H1 (cell line): ENCODE results near the gene STK32C. TPM values are rescaled to one million over a fixed set of nuclear protein-coding genes. Genes with fewer than 3 reads are reported as not detected.

ENCODE experiments used
- CTCF ChIA-PET: fragments of 300-600 bp; sonication (Branson Sonifier 250); formaldehyde crosslinking; loops from one replicate; lab custom pipeline; 2021; ENCODE audit not compliant: partially characterized antibody; lab: Charles Lee
- POLR2A ChIA-PET: fragments of 300-600 bp; sonication (Branson Sonifier 250); formaldehyde crosslinking; loops from one replicate; lab custom pipeline; 2021; ENCODE audit warnings: inconsistent platforms; ENCODE audit not compliant: partially characterized antibody; lab: Charles Lee
- DNase-seq, 2 experiments: peaks; one replicate each; pipeline versions ENCODE4 v3.0.0 to v3.0.0-alpha.2; 2010 to 2022; ENCODE audit warnings: low spot score in 2 of 2, low read depth in 1 of 2, mixed read lengths in 1 of 2
- FAIRE-seq: peaks from 2 replicates; lab custom pipeline; 2011; peaks lifted over from hg19 to GRCh38; lab: Jason Lieb, UNC
- H2AFZ ChIP-seq: 2 replicates; pipeline ENCODE4 v1.8.1; 2012; ENCODE audit warnings: low read length, inconsistent platforms
- H2AK5ac ChIP-seq: 2 replicates; pipeline ENCODE4 v1.6.1; 2013; ENCODE audit warnings: low read depth, low read length
- H2BK120ac ChIP-seq: replicated peaks from 2 replicates; pipeline ENCODE3; 2013; ENCODE audit warnings: low read depth, low read length, inconsistent platforms
- H2BK12ac ChIP-seq: 2 replicates; pipeline ENCODE4 v1.6.1; 2013; ENCODE audit warnings: low read depth, low read length
- H2BK15ac ChIP-seq: 2 replicates; pipeline ENCODE4 v1.6.1; 2013; ENCODE audit warnings: low read length
- H2BK20ac ChIP-seq: 2 replicates; pipeline ENCODE4 v1.6.1; 2013; ENCODE audit warnings: low read length
- H2BK5ac ChIP-seq: 2 replicates; pipeline ENCODE4 v1.6.1; 2013; ENCODE audit warnings: low read depth, low read length
- H3K14ac ChIP-seq: 2 replicates; pipeline ENCODE4 v1.6.1; 2013; ENCODE audit warnings: inconsistent platforms; ENCODE audit not compliant: insufficient read length
- H3K18ac ChIP-seq: 2 replicates; pipeline ENCODE4 v1.6.1; 2013; ENCODE audit warnings: low read length; ENCODE audit errors: extremely low read depth
- H3K23ac ChIP-seq: 2 replicates; pipeline ENCODE4 v1.6.1; 2013; ENCODE audit warnings: inconsistent platforms; ENCODE audit not compliant: insufficient read length
- H3K23me2 ChIP-seq: 2 replicates; pipeline ENCODE4 v1.6.1; 2013; ENCODE audit warnings: low read depth, low read length
- H3K27ac ChIP-seq: 2 replicates; pipeline ENCODE4 v1.6.1; 2011; ENCODE audit warnings: low read depth, low read length, inconsistent platforms
- H3K27me3 ChIP-seq, 4 experiments: replicated peaks in 1 of 4; 1 replicate in 1 of 4; 2 replicates in 3 of 4; pipeline versions ENCODE4 v1.6.1 to v1.8.1; 2011 to 2013; ENCODE audit warnings: low read length in 3 of 4, mild to moderate bottlenecking in 3 of 4, inconsistent platforms in 2 of 4, mixed read lengths in 2 of 4, moderate library complexity in 1 of 4; ENCODE audit not compliant: control insufficient read depth in 3 of 4, insufficient read depth in 3 of 4; ENCODE audit errors: extremely low read depth in 1 of 4
- H3K36me3 ChIP-seq, 4 experiments: 2 replicates each; pipeline versions ENCODE4 v1.6.1 to v1.8.1; 2011 to 2013; ENCODE audit warnings: mild to moderate bottlenecking in 4 of 4, low read length in 3 of 4, moderate library complexity in 2 of 4, control low read depth in 1 of 4, inconsistent platforms in 1 of 4; ENCODE audit not compliant: insufficient read depth in 4 of 4, control insufficient read depth in 2 of 4
- H3K4ac ChIP-seq: replicated peaks from 2 replicates; pipeline ENCODE3; 2013; ENCODE audit warnings: low read length, low read depth, mixed read lengths, inconsistent platforms; ENCODE audit not compliant: insufficient read length
- H3K4me1 ChIP-seq, 4 experiments: replicated peaks in 1 of 4; 1 replicate in 1 of 4; 2 replicates in 3 of 4; pipeline versions ENCODE4 v1.6.1 to v1.8.1; 2011 to 2013; ENCODE audit warnings: low read length in 3 of 4, inconsistent platforms in 2 of 4, mixed read lengths in 1 of 4; ENCODE audit not compliant: insufficient read depth in 4 of 4, control insufficient read depth in 3 of 4
- H3K4me2 ChIP-seq, 2 experiments: 2 replicates each; pipeline versions ENCODE4 v1.6.1 to v1.8.1; 2011 to 2013; ENCODE audit warnings: low read depth in 2 of 2, low read length in 2 of 2, control low read depth in 1 of 2, inconsistent platforms in 1 of 2, mild to moderate bottlenecking in 1 of 2; ENCODE audit not compliant: insufficient read depth in 1 of 2
- H3K4me3 ChIP-seq, 4 experiments: fragments of 200-600, 300-600 bp in 1 of 4; sonication (generic), shearing (Covaris generic), sonication (Bioruptor Twin) in 1 of 4; 2 replicates each; pipeline versions ENCODE4 v1.5.1 to v1.8.1; 2011 to 2016; ENCODE audit warnings: low read length in 4 of 4, low read depth in 3 of 4, control low read depth in 2 of 4, inconsistent platforms in 2 of 4, mild to moderate bottlenecking in 2 of 4, mixed read lengths in 1 of 4, moderate library complexity in 1 of 4; ENCODE audit not compliant: insufficient read depth in 2 of 4; ENCODE audit errors: extremely low read depth in 1 of 4
- H3K56ac ChIP-seq: replicated peaks from 2 replicates; pipeline ENCODE3; 2013; ENCODE audit warnings: low read depth, mild to moderate bottlenecking, mixed read lengths, low read length, inconsistent platforms; ENCODE audit not compliant: insufficient read length
- H3K79me1 ChIP-seq: 2 replicates; pipeline ENCODE4 v1.6.1; 2013; ENCODE audit warnings: low read depth, low read length, control low read depth
- H3K79me2 ChIP-seq, 2 experiments: 2 replicates each; pipeline versions ENCODE4 v1.6.1 to v1.8.1; 2012 to 2013; ENCODE audit warnings: low read length in 2 of 2, mild to moderate bottlenecking in 2 of 2, inconsistent platforms in 1 of 2; ENCODE audit not compliant: insufficient read depth in 2 of 2, control insufficient read depth in 1 of 2
- H3K9ac ChIP-seq, 4 experiments: replicated peaks in 1 of 4; 1 replicate in 1 of 4; 2 replicates in 3 of 4; pipeline versions ENCODE4 v1.6.1 to v1.8.1; 2011 to 2013; ENCODE audit warnings: low read depth in 3 of 4, low read length in 3 of 4, control low read depth in 2 of 4, mild to moderate bottlenecking in 2 of 4, moderate library complexity in 2 of 4, inconsistent platforms in 1 of 4; ENCODE audit errors: extremely low read depth in 1 of 4
- H3K9me3 ChIP-seq, 2 experiments: 2 replicates each; pipeline versions ENCODE4 v1.6.1 to v1.8.1; 2012 to 2013; ENCODE audit warnings: mild to moderate bottlenecking in 2 of 2, moderate library complexity in 2 of 2, control low read depth in 1 of 2, inconsistent platforms in 1 of 2, low read depth in 1 of 2, low read length in 1 of 2, mixed read lengths in 1 of 2; ENCODE audit not compliant: insufficient read depth in 2 of 2
- H4K20me1 ChIP-seq, 2 experiments: replicated peaks in 1 of 2; 2 replicates each; pipeline versions ENCODE3 to v1.8.1; 2011 to 2013; ENCODE audit warnings: inconsistent platforms in 2 of 2, low read length in 2 of 2, mild to moderate bottlenecking in 1 of 2; ENCODE audit not compliant: insufficient read depth in 2 of 2, control insufficient read depth in 1 of 2
- H4K5ac ChIP-seq: 2 replicates; pipeline ENCODE4 v1.6.1; 2013; ENCODE audit warnings: low read length, low read depth, mixed read lengths, inconsistent platforms; ENCODE audit not compliant: insufficient read length
- H4K8ac ChIP-seq: 2 replicates; pipeline ENCODE4 v1.8.0; 2013; ENCODE audit warnings: mild to moderate bottlenecking, moderate library complexity, low read length, inconsistent platforms; ENCODE audit not compliant: insufficient read depth; ENCODE audit errors: extremely low read depth
- H4K91ac ChIP-seq: replicated peaks from 2 replicates; pipeline ENCODE3; 2013; ENCODE audit warnings: low read length, mixed read lengths, inconsistent platforms; ENCODE audit not compliant: insufficient read length
- CTBP2 ChIP-seq: IDR thresholded peaks from 2 replicates; pipeline ENCODE4 v1.7.0; 2011; ENCODE audit warnings: borderline replicate concordance, mild to moderate bottlenecking, moderate library complexity, mixed read lengths, low read length; ENCODE audit not compliant: insufficient read depth, insufficient read length
- E2F6 ChIP-seq: IDR thresholded peaks from 2 replicates; pipeline ENCODE4 v1.6.1; 2012; ENCODE audit warnings: inconsistent platforms
- EGR1 ChIP-seq: IDR thresholded peaks from 2 replicates; pipeline ENCODE4 v1.6.1; 2011; ENCODE audit warnings: low read depth, low read length, borderline replicate concordance
- GTF2F1 ChIP-seq: IDR thresholded peaks from 2 replicates; pipeline ENCODE4 v1.6.1; 2012; ENCODE audit warnings: low read depth, low read length, improper control_type of control experiment, borderline replicate concordance
- KDM4A ChIP-seq: IDR thresholded peaks from one replicate; pipeline ENCODE4 v1.7.1; 2012; ENCODE audit warnings: low read depth, mild to moderate bottlenecking, moderate library complexity, low read length, inconsistent platforms; ENCODE audit not compliant: severe bottlenecking
- NRF1 ChIP-seq: IDR thresholded peaks from 2 replicates; pipeline ENCODE4 v1.6.1; 2011; ENCODE audit warnings: mild to moderate bottlenecking, low read depth, low read length, improper control_type of control experiment
- POLR2A ChIP-seq, 2 experiments: IDR thresholded peaks; 1 replicate in 1 of 2; 2 replicates in 1 of 2; pipeline ENCODE4 v1.6.1; 2011; ENCODE audit warnings: low read depth in 2 of 2, low read length in 2 of 2, mild to moderate bottlenecking in 2 of 2; ENCODE audit errors: control extremely low read depth in 1 of 2
- RNF2 ChIP-seq: fragments of 200-900, 300-1000 bp; sonication (generic); IDR thresholded peaks from 2 replicates; pipeline ENCODE4 v1.7.1; 2016; ENCODE audit warnings: borderline replicate concordance, low read depth, mild to moderate bottlenecking, antibody characterized with exemption, low read length; ENCODE audit not compliant: poor library complexity, severe bottlenecking; ENCODE audit errors: missing control alignments
- SIN3A ChIP-seq, 2 experiments: IDR thresholded peaks in 1 of 2; conservative IDR thresholded peaks in 1 of 2; 2 replicates each; pipeline ENCODE4 v1.6.1; 2011 to 2012; ENCODE audit warnings: low read length in 2 of 2, improper control_type of control experiment in 1 of 2, low read depth in 1 of 2, mild to moderate bottlenecking in 1 of 2
- SP1 ChIP-seq: IDR thresholded peaks from 2 replicates; pipeline ENCODE4 v1.6.1; 2011; ENCODE audit warnings: low read depth, low read length
- SP2 ChIP-seq: IDR thresholded peaks from 2 replicates; pipeline ENCODE4 v1.6.1; 2012; ENCODE audit warnings: mild to moderate bottlenecking, low read length, inconsistent platforms
- TAF1 ChIP-seq: IDR thresholded peaks from 2 replicates; pipeline ENCODE4 v1.6.1; 2011; ENCODE audit warnings: mild to moderate bottlenecking, low read depth, low read length
- TBP ChIP-seq: IDR thresholded peaks from 2 replicates; pipeline ENCODE4 v1.6.1; 2011; ENCODE audit warnings: low read depth, low read length, improper control_type of control experiment
- YY1 ChIP-seq: IDR thresholded peaks from 2 replicates; pipeline ENCODE4 v1.6.1; 2011; ENCODE audit warnings: low read depth, mild to moderate bottlenecking, low read length
- WGBS, 2 experiments: shearing (Covaris generic) in 1 of 2; methylation state at CpG; one replicate each; pipeline versions ENCODE4 v1.1.6 to v1.1.7; 2013 to 2015; ENCODE audit warnings: low lambda C conversion rate in 2 of 2, mixed read lengths in 2 of 2, inconsistent platforms in 1 of 2, low coverage in 1 of 2, missing lambda C conversion rate in 1 of 2; ENCODE audit not compliant: insufficient replicate concordance in 2 of 2, insufficient coverage in 1 of 2, insufficient read length in 1 of 2; ENCODE audit errors: extremely low coverage in 1 of 2, missing lambda C conversion rate in 1 of 2; 5-methylcytosine and 5-hydroxymethylcytosine counted together
- polyA plus RNA-seq, 7 experiments: library from polyadenylated mRNA; depleted of rRNA in 3 of 7; stranded (reverse) in 5 of 7; unstranded in 2 of 7; fragments of >200 nt in 5 of 7; fragments of 200-250 nt in 2 of 7; gene quantifications; 1 replicate in 5 of 7; 2 replicates in 1 of 7; 4 replicates in 1 of 7; pipeline versions ENCODE4 v1.2.1 to v1.2.3, GENCODE V29; 2011 to 2013; ENCODE audit warnings: missing spikeins in 2 of 7, mixed read lengths in 2 of 7
- total RNA-seq: library from RNA; stranded (reverse); fragmentation: NEBNext Ultra II Directional; extraction: Animal tissue kit (Norgen Biotek cat#: 25700); gene quantifications from 2 replicates; pipeline ENCODE4 v1.2.1, GENCODE V29; 2021

Gene STK32C
- total and polyA plus RNA-seq, 2 of the 8 experiments (the other 6 are each of a cell fraction or from before 2014, with no cell fraction given) = 10.6 to 15.6 TPM

DNA sequence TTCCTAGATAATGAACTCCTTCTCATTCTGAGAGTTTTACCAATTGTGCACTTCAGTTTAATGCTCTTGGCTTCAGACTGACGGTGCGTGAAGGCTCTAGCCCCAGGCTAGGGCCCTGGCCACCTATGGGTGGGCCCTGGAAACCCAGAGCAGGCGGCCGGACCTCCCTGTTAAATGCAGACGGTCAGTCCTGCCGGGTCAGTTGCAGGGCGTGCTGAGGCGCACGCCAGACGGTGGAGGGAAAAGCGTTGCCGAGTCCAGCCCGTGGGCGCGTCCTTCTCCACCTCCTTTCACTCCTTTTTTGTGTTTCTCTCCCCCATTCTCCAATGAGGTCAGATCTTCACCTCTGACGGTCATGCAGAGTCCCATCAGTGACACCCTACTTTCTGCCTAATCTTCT lies 118.7 kb downstream of the STK32C start:
- H3K79me1 ChIP-seq = peaks cover 5% of the 10 kb centered on the region; the same call in 1 of the 2 replicates
- no peaks in the 10 kb centered on the region for H3K79me2 ChIP-seq
- H3K18ac ChIP-seq = no peak overlapping the region
- H3K56ac ChIP-seq = no peak overlapping the region
- H4K8ac ChIP-seq = no peak overlapping the region
- no peaks in the 10 kb centered on the region for H3K9me3 ChIP-seq
- no peak overlapping the region; a peak in 1 of 4 replicates for H3K4me2 ChIP-seq
- no peak overlapping the region for H3K14ac ChIP-seq
- no peak for FAIRE-seq
- H2BK20ac ChIP-seq = no peak overlapping the region
- POLR2A ChIA-PET = no interaction called here
- no peak overlapping the region for H4K91ac ChIP-seq
- no peak overlapping the region for H3K9ac ChIP-seq
- H4K5ac ChIP-seq = no peak overlapping the region
- no peak overlapping the region for H2AFZ ChIP-seq
- H2BK120ac ChIP-seq = no peak overlapping the region
- no peak overlapping the region for H3K27ac ChIP-seq
- no peak for DNase-seq
- H3K23me2 ChIP-seq = peaks cover 15% of the 10 kb centered on the region; the same call in 1 of the 2 replicates
- H2BK15ac ChIP-seq = no peak overlapping the region
- no peak overlapping the region for H3K4ac ChIP-seq
- no peak overlapping the region for H2AK5ac ChIP-seq
- H3K4me1 ChIP-seq = peaks cover 0 to 18% (median 8%) of the 10 kb centered on the region in 4 experiments; a peak in 4 of 7 replicates
- H3K27me3 ChIP-seq = peaks cover 19 to 44% (median 37%) of the 10 kb centered on the region in 4 experiments
- H4K20me1 ChIP-seq = peaks cover 2 to 19% of the 10 kb centered on the region in 2 experiments
- no peak overlapping the region for H3K4me3 ChIP-seq
- 90% methylated on average over 16 of the region's 16 CpGs; no CpG with 5 or more reads in 1 of the 2 experiments for WGBS, 2 experiments
- no peak overlapping the region for H2BK5ac ChIP-seq
- CTCF ChIA-PET = interaction anchor here (0.6 kb wide), 1 partner anchor 234 kb away, joined by 3 read pairs; no protein-coding TSS in a partner anchor
- H3K23ac ChIP-seq = no peak overlapping the region
- no peak overlapping the region for H2BK12ac ChIP-seq
- no peaks in the 10 kb centered on the region; a peak in 2 of 8 replicates for H3K36me3 ChIP-seq
- no peak for TF ChIP-seq TBP
- no peak for TF ChIP-seq POLR2A (IDR thresholded peaks at IDR 0.05; ENCODE audit: control extremely low read depth in 1 of 2, low read depth in 2 of 2, low read length in 2 of 2)
- TF ChIP-seq NRF1 = no peak
- TF ChIP-seq SP1 = no peak
- TF ChIP-seq RNF2 = no peak
- no peak for TF ChIP-seq EGR1
- TF ChIP-seq KDM4A = no peak
- TF ChIP-seq E2F6 = no peak
- TF ChIP-seq GTF2F1 = no peak
- TF ChIP-seq YY1 = no peak
- no peak for TF ChIP-seq CTBP2
- TF ChIP-seq SIN3A (conservative IDR thresholded peaks at IDR 0.05 in 1 of 2, IDR thresholded peaks at IDR 0.05 in 1 of 2; ENCODE audit: low read depth in 1 of 2, low read length in 2 of 2) = no peak
- TF ChIP-seq SP2 = no peak
- no peak for TF ChIP-seq TAF1
